ENCODE data around the gene TMEM106B.

DNA sequence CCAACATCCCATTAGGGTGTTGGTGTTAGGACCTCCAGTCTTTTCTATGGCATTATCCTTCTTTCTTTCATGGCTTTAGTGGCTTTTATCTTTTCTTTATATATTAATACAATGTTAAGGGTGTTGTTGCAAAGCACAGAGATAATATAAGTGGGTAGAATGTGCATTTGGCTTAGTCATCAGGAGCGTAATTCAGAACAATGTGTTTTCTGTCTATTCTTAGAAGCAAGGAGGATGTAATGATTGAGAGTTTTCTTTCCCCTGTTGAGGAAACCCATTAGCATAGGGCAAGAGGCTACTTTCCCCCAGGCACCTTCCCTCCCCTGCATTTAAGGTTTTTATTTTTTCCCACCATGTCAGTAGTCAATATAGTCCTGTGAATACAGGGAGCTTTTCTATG lies 79.7 kb downstream of the TMEM106B start:
- TF ChIP-seq, protein P1, sequence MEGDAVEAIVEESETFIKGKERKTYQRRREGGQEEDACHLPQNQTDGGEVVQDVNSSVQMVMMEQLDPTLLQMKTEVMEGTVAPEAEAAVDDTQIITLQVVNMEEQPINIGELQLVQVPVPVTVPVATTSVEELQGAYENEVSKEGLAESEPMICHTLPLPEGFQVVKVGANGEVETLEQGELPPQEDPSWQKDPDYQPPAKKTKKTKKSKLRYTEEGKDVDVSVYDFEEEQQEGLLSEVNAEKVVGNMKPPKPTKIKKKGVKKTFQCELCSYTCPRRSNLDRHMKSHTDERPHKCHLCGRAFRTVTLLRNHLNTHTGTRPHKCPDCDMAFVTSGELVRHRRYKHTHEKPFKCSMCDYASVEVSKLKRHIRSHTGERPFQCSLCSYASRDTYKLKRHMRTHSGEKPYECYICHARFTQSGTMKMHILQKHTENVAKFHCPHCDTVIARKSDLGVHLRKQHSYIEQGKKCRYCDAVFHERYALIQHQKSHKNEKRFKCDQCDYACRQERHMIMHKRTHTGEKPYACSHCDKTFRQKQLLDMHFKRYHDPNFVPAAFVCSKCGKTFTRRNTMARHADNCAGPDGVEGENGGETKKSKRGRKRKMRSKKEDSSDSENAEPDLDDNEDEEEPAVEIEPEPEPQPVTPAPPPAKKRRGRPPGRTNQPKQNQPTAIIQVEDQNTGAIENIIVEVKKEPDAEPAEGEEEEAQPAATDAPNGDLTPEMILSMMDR (IDR thresholded peaks at IDR 0.05; ENCODE audit: low read depth, low read length), result no peak
- TF ChIP-seq, protein P2, sequence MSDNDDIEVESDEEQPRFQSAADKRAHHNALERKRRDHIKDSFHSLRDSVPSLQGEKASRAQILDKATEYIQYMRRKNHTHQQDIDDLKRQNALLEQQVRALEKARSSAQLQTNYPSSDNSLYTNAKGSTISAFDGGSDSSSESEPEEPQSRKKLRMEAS (IDR thresholded peaks at IDR 0.05; ENCODE audit: low read depth, low read length), result no peak
